ENCODE data around the gene PFKFB1.

PFKFB1 gene

GRCh38 chrX:55008571-55009358, 14.8 kb upstream of the PFKFB1 start:
- Histone ChIP-seq H4K20me1 (ENCODE audit: insufficient read depth, low read length) (no peaks in the 10 kb centered on the region), H3K27ac (ENCODE audit: low read length) (no peak overlapping the region), H3K4me1 (ENCODE audit: low read length) (no peaks in the 10 kb centered on the region), H3K36me3 (replicated peaks; ENCODE audit: low read depth, low read length) (peaks cover 19% of the 10 kb centered on the region), H3K9me3 (ENCODE audit: insufficient read depth, low read length) (no peaks in the 10 kb centered on the region), H3K27me3 (ENCODE audit: low read depth, low read length) (no peaks in the 10 kb centered on the region), H3K9ac (ENCODE audit: low read length) (no peak overlapping the region), H2AFZ (ENCODE audit: low read depth, low read length) (no peak overlapping the region), H3K79me2 (ENCODE audit: low read length) (no peaks in the 10 kb centered on the region), H3K4me2 (ENCODE audit: low read length) (no peak overlapping the region), H3K4me3 (ENCODE audit: low read length) (no peak overlapping the region)
- TF ChIP-seq EZH2phosphoT487 (IDR thresholded peaks at IDR 0.05; ENCODE audit: low read depth): no peak
- TF ChIP-seq CTCF (IDR thresholded peaks at IDR 0.05; ENCODE audit: low read depth, low read length): no peak

- peaks cover 30% of the 10 kb centered on the region for H3K36me3 ChIP-seq (replicated peaks; ENCODE audit: low read depth, low read length)
- no peak overlapping the region for H2AFZ ChIP-seq (ENCODE audit: low read depth, low read length)
- no peak overlapping the region for H3K4me2 ChIP-seq (ENCODE audit: low read length)
- H3K9me3 ChIP-seq (ENCODE audit: insufficient read depth, low read length): no peaks in the 10 kb centered on the region
- no peak overlapping the region for H3K4me3 ChIP-seq (ENCODE audit: low read length)
- H4K20me1 ChIP-seq (ENCODE audit: insufficient read depth, low read length): no peaks in the 10 kb centered on the region
- H3K79me2 ChIP-seq (ENCODE audit: low read length): no peaks in the 10 kb centered on the region
- no peaks in the 10 kb centered on the region for H3K27me3 ChIP-seq (ENCODE audit: low read depth, low read length)
- no peak overlapping the region for H3K27ac ChIP-seq (ENCODE audit: low read length)
- no peaks in the 10 kb centered on the region for H3K4me1 ChIP-seq (ENCODE audit: low read length)
- TF ChIP-seq CTCF (IDR thresholded peaks at IDR 0.05; ENCODE audit: low read depth, low read length): no peak
- no peak for TF ChIP-seq EZH2phosphoT487 (IDR thresholded peaks at IDR 0.05; ENCODE audit: low read depth)
- H3K9ac ChIP-seq (ENCODE audit: low read length): no peak overlapping the region
Measured at GRCh38 chrX:55007656-55008055, 13.7 kb upstream of the PFKFB1 start.

GRCh38 chrX:55006827-55007621, 13.0 kb upstream of the PFKFB1 start:
- TF ChIP-seq CTCF (IDR thresholded peaks at IDR 0.05; ENCODE audit: low read depth, low read length) (no peak), EZH2phosphoT487 (IDR thresholded peaks at IDR 0.05; ENCODE audit: low read depth) (no peak)
- Histone ChIP-seq H3K9ac (ENCODE audit: low read length) (no peak overlapping the region), H3K79me2 (ENCODE audit: low read length) (no peaks in the 10 kb centered on the region), H3K4me3 (ENCODE audit: low read length) (no peak overlapping the region), H3K4me2 (ENCODE audit: low read length) (no peak overlapping the region), H3K27ac (ENCODE audit: low read length) (no peak overlapping the region), H3K9me3 (ENCODE audit: insufficient read depth, low read length) (no peaks in the 10 kb centered on the region), H2AFZ (ENCODE audit: low read depth, low read length) (no peak overlapping the region), H4K20me1 (ENCODE audit: insufficient read depth, low read length) (no peaks in the 10 kb centered on the region), H3K4me1 (ENCODE audit: low read length) (no peaks in the 10 kb centered on the region), H3K27me3 (ENCODE audit: low read depth, low read length) (no peaks in the 10 kb centered on the region), H3K36me3 (replicated peaks; ENCODE audit: low read depth, low read length) (peaks cover 37% of the 10 kb centered on the region)

GRCh38 chrX:55005256-55005655, 11.3 kb upstream of the PFKFB1 start:
- Histone ChIP-seq H3K36me3 (replicated peaks; ENCODE audit: low read depth, low read length) (peaks cover 41% of the 10 kb centered on the region), H3K27ac (ENCODE audit: low read length) (no peak overlapping the region), H3K4me1 (ENCODE audit: low read length) (peaks cover 9% of the 10 kb centered on the region), H3K9me3 (ENCODE audit: insufficient read depth, low read length) (no peaks in the 10 kb centered on the region), H3K4me3 (ENCODE audit: low read length) (no peak overlapping the region), H3K27me3 (ENCODE audit: low read depth, low read length) (no peaks in the 10 kb centered on the region), H3K79me2 (ENCODE audit: low read length) (peaks cover 13% of the 10 kb centered on the region), H2AFZ (ENCODE audit: low read depth, low read length) (no peak overlapping the region), H4K20me1 (ENCODE audit: insufficient read depth, low read length) (no peaks in the 10 kb centered on the region), H3K4me2 (ENCODE audit: low read length) (no peak overlapping the region), H3K9ac (ENCODE audit: low read length) (no peak overlapping the region)
- no peak for TF ChIP-seq EZH2phosphoT487 (IDR thresholded peaks at IDR 0.05; ENCODE audit: low read depth)
